SK-N-SH (cell line): ENCODE measurements around the gene MIGA1.
"Not testable (repeated sequence)": the region's sequence is repeated elsewhere in the genome, so short reads cannot be mapped to it uniquely, and the experiment has no call there.

Experiments used
- GABPA ChIP-seq: IDR thresholded peaks from 2 replicates; pipeline ENCODE4 v1.4.0; 2012; ENCODE audit warnings: low read depth, mild to moderate bottlenecking
- GATA2 ChIP-seq: sonication (generic); formaldehyde crosslinking; IDR thresholded peaks from 2 replicates; pipeline ENCODE4 v1.5.0; 2020; ENCODE audit warnings: mild to moderate bottlenecking, missing genetic modification reagents
- YY1 ChIP-seq: IDR thresholded peaks from 2 replicates; pipeline ENCODE4 v1.4.0; 2012; ENCODE audit warnings: low read depth, mild to moderate bottlenecking
- TF ChIP-seq, protein P1 (sequence below): fragments of 200-600 bp; sonication (generic); IDR thresholded peaks from 2 replicates; pipeline ENCODE4 v1.6.1; 2017; ENCODE audit warnings: antibody characterized with exemption, mild to moderate bottlenecking, moderate library complexity
- TF ChIP-seq, protein P2 (sequence below): fragments of 150-350 bp; IDR thresholded peaks from 2 replicates; pipeline ENCODE4 v1.6.1; 2017; ENCODE audit warnings: antibody characterized with exemption, low read length, low read depth, borderline replicate concordance
- TF ChIP-seq, protein P3 (sequence below): IDR thresholded peaks from 2 replicates; pipeline ENCODE4 v1.4.0; 2012; ENCODE audit warnings: low read depth, borderline replicate concordance

DNA sequence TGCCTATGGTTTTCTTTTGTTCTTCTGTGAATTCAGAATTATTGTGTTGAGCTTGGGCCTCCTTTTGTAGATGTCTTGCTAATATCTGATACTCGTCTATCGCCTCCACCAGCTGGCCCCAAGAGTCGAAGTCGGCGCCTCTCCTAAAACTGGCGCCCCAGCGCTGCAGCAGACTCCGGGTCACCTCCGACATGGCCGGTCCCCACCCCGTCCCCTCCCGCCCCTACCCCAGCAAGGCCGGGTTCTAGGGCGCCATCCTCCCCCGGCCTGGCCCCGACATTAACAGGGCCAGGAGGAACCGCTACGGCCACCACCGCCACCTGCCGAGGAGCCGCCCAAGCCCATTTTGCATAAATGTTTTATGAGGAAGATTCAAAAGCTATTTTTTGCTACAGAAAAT lies 32.1 kb downstream of the MIGA1 start:
- TF ChIP-seq, protein P1, sequence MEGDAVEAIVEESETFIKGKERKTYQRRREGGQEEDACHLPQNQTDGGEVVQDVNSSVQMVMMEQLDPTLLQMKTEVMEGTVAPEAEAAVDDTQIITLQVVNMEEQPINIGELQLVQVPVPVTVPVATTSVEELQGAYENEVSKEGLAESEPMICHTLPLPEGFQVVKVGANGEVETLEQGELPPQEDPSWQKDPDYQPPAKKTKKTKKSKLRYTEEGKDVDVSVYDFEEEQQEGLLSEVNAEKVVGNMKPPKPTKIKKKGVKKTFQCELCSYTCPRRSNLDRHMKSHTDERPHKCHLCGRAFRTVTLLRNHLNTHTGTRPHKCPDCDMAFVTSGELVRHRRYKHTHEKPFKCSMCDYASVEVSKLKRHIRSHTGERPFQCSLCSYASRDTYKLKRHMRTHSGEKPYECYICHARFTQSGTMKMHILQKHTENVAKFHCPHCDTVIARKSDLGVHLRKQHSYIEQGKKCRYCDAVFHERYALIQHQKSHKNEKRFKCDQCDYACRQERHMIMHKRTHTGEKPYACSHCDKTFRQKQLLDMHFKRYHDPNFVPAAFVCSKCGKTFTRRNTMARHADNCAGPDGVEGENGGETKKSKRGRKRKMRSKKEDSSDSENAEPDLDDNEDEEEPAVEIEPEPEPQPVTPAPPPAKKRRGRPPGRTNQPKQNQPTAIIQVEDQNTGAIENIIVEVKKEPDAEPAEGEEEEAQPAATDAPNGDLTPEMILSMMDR, result not testable (repeated sequence)
- TF ChIP-seq, protein P2, sequence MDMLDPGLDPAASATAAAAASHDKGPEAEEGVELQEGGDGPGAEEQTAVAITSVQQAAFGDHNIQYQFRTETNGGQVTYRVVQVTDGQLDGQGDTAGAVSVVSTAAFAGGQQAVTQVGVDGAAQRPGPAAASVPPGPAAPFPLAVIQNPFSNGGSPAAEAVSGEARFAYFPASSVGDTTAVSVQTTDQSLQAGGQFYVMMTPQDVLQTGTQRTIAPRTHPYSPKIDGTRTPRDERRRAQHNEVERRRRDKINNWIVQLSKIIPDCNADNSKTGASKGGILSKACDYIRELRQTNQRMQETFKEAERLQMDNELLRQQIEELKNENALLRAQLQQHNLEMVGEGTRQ, result not testable (repeated sequence)
- TF ChIP-seq YY1; GABPA; GATA2 (CRISPR knock-in tag): not testable (repeated sequence)
- TF ChIP-seq, protein P3, sequence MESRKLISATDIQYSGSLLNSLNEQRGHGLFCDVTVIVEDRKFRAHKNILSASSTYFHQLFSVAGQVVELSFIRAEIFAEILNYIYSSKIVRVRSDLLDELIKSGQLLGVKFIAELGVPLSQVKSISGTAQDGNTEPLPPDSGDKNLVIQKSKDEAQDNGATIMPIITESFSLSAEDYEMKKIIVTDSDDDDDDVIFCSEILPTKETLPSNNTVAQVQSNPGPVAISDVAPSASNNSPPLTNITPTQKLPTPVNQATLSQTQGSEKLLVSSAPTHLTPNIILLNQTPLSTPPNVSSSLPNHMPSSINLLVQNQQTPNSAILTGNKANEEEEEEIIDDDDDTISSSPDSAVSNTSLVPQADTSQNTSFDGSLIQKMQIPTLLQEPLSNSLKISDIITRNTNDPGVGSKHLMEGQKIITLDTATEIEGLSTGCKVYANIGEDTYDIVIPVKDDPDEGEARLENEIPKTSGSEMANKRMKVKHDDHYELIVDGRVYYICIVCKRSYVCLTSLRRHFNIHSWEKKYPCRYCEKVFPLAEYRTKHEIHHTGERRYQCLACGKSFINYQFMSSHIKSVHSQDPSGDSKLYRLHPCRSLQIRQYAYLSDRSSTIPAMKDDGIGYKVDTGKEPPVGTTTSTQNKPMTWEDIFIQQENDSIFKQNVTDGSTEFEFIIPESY, result not testable (repeated sequence)
